Left colon (tissue), 2 donors: ENCODE data around the gene FKBP9. TPM values are rescaled to one million over a fixed set of nuclear protein-coding genes. Genes with fewer than 3 reads are reported as not detected.
"Not testable (repeated sequence)": the region's sequence is repeated elsewhere in the genome, so short reads cannot be mapped to it uniquely, and the experiment has no call there.

Experiments
- ATAC-seq: fragments of 200-7000 bp; cut with Tn5 transposase; one replicate; pipeline ENCODE4 v1.9.1; 2020; ENCODE audit warnings: mild to moderate bottlenecking, moderate library complexity
- DNase-seq, 2 donors: peaks; one replicate each; pipeline ENCODE4 v3.0.0-alpha.2; 2020
- intact Hi-C, 2 donors: fragments of 100-400 bp; cut with DNase I in 1 of 2; cut with micrococcal nuclease in 1 of 2; formaldehyde crosslinking; loops; one replicate each; pipeline versions ENCODE4 v1.11.2 to v1.14.0; 2022; cut with DNase I, micrococcal nuclease
- total RNA-seq, 2 donors: library from RNA; stranded (reverse); fragmentation: NEBNext Ultra II Directional; extraction: Animal tissue kit (Norgen Biotek cat#: 25700); gene quantifications; one replicate each; pipeline ENCODE4 v1.2.1, GENCODE V29; 2021
- donor health status: DM: no; HTN: no; CAD: no.
- donor health status: DM: yes; HTN: yes; CAD: no.

Gene FKBP9
- total RNA-seq, 2 donors from 2014 or later = 89.5 to 136 TPM

- ATAC-seq (no peak), DNase-seq (no peak)
- intact Hi-C loops = loop anchor here in 1 of 2 donors (10.0 kb wide), 1 partner anchor 111 kb away; no protein-coding TSS in a partner anchor
Observed at GRCh38 chr7:32943252-32944030, 13.8 kb upstream of the FKBP9 start.

- DNase-seq (no peak), ATAC-seq (no peak)
- intact Hi-C loops = loop anchor here in 1 of 2 donors (10.0 kb wide), 1 partner anchor 107 kb away; no protein-coding TSS in a partner anchor
Observed at GRCh38 chr7:32947420-32947983, 9.7 kb upstream of the FKBP9 start.

GRCh38 chr7:32948202-32948601, 9.0 kb upstream of the FKBP9 start:
- DNase-seq = no peak
- intact Hi-C loops = loop anchor here in 1 of 2 donors (10.0 kb wide), 1 partner anchor 107 kb away; no protein-coding TSS in a partner anchor

GRCh38 chr7:32952876-32953275, 4.4 kb upstream of the FKBP9 start:
- no peak for DNase-seq
- intact Hi-C loops = no loop called here
- no peak for ATAC-seq

More at GRCh38 chr7:32948202-32948601, 9.0 kb upstream of the FKBP9 start:
- ATAC-seq = no peak

- intact Hi-C loops = no loop called here
- DNase-seq = peak; percentile 54 to 59
- peak; percentile 49 for ATAC-seq
Observed at GRCh38 chr7:32958046-32959025, 1.1 kb downstream of the FKBP9 start.

- ATAC-seq, intact Hi-C loops, DNase-seq: not testable (repeated sequence)
Observed at GRCh38 chr7:32963880-32964301, 6.7 kb downstream of the FKBP9 start.

- DNase-seq, intact Hi-C loops: not testable (repeated sequence)
- ATAC-seq = peak; percentile 91
Observed at GRCh38 chr7:32964461-32965159, 7.4 kb downstream of the FKBP9 start.

- DNase-seq, intact Hi-C loops: not testable (repeated sequence)
- ATAC-seq = peak; percentile 56
Observed at GRCh38 chr7:32966489-32967267, 9.4 kb downstream of the FKBP9 start.

- ATAC-seq = peak; percentile 51
- intact Hi-C loops, DNase-seq: not testable (repeated sequence)
Observed at GRCh38 chr7:32967268-32967582, 10.0 kb downstream of the FKBP9 start.

GRCh38 chr7:32971967-32972366, 14.7 kb downstream of the FKBP9 start:
- peak; percentile 76 for ATAC-seq
- DNase-seq, intact Hi-C loops: not testable (repeated sequence)

- ATAC-seq, intact Hi-C loops, DNase-seq: not testable (repeated sequence)
Observed at GRCh38 chr7:32977159-32977558, 19.9 kb downstream of the FKBP9 start.

GRCh38 chr7:32979246-32979645, 22.0 kb downstream of the FKBP9 start:
- DNase-seq, intact Hi-C loops, ATAC-seq: not testable (repeated sequence)

- DNase-seq, ATAC-seq, intact Hi-C loops: not testable (repeated sequence)
Observed at GRCh38 chr7:32979902-32980301, 22.7 kb downstream of the FKBP9 start.

GRCh38 chr7:32988148-32988547, 30.9 kb downstream of the FKBP9 start:
- ATAC-seq, intact Hi-C loops, DNase-seq: not testable (repeated sequence)

GRCh38 chr7:32991068-32991585, 33.9 kb downstream of the FKBP9 start:
- intact Hi-C loops, DNase-seq, ATAC-seq: not testable (repeated sequence)

GRCh38 chr7:32991975-32992700, 34.9 kb downstream of the FKBP9 start:
- ATAC-seq, DNase-seq, intact Hi-C loops: not testable (repeated sequence)

GRCh38 chr7:32992750-32993149, 35.5 kb downstream of the FKBP9 start:
- ATAC-seq (peak; percentile 98), DNase-seq (peak; percentile 38 to 77)
- intact Hi-C loops = not testable (repeated sequence)
